Stimulated activated CD4-positive, alpha-beta T cell treated with anti-CD3 and anti-CD28 coated beads, TNF-alpha, amount 100 ng/mL, for 48 hours (primary cell): ENCODE results near the gene HIRA.

Experiments
- DNase-seq, 3 donors: peaks; one replicate each; pipeline ENCODE4 v3.0.0-alpha.2; 2020; ENCODE audit warnings: low read depth in 3 of 3

HIRA gene

GRCh38 chr22:19431649-19432132, at the start of gene HIRA:
Gene HIRA (minus strand): TSS chr22:19431733. CDS start chr22:19431476, 257 bp downstream.
- DNase-seq: peak; percentile 69 to 78 (median 71)

- no peak for DNase-seq
These were observed 49.3 kb upstream of the HIRA start for GRCh38 chr22:19480789-19481188.

- peak in 1 of 3 donors; percentile 7 for DNase-seq
These were observed 48.6 kb upstream of the HIRA start for GRCh38 chr22:19480173-19480568.

GRCh38 chr22:19479355-19480172, 48.0 kb upstream of the HIRA start, which contains the start of gene CDC45:
Gene CDC45 (plus strand): TSS chr22:19479920. CDS start chr22:19479969, 49 bp downstream.
- peak; percentile 86 to 92 (median 88) for DNase-seq

GRCh38 chr22:19478901-19479354, 47.4 kb upstream of the HIRA start, which contains the start of gene UFD1:
Gene UFD1 (minus strand): TSS chr22:19479193. CDS start chr22:19479085, 108 bp downstream.
- DNase-seq: peak; percentile 63 to 70 (median 64)

GRCh38 chr22:19478045-19478900, 46.7 kb upstream of the HIRA start:
- DNase-seq: no peak

- no peak for DNase-seq
These were observed 46.0 kb upstream of the HIRA start for GRCh38 chr22:19477321-19478044.

- no peak for DNase-seq
These were observed 44.5 kb upstream of the HIRA start for GRCh38 chr22:19476023-19476422.

GRCh38 chr22:19473578-19473977, 42.0 kb upstream of the HIRA start:
- DNase-seq: no peak

- no peak for DNase-seq
These were observed 40.7 kb upstream of the HIRA start for GRCh38 chr22:19472233-19472632.

- DNase-seq: no peak
These were observed 40.0 kb upstream of the HIRA start for GRCh38 chr22:19471572-19471971.

- no peak for DNase-seq
These were observed 38.5 kb upstream of the HIRA start for GRCh38 chr22:19470010-19470409.

GRCh38 chr22:19469421-19469820, 37.9 kb upstream of the HIRA start:
- no peak for DNase-seq

GRCh38 chr22:19467912-19468311, 36.4 kb upstream of the HIRA start:
- no peak for DNase-seq

- no peak for DNase-seq
These were observed 35.6 kb upstream of the HIRA start for GRCh38 chr22:19466848-19467752.

GRCh38 chr22:19466126-19466716, 34.7 kb upstream of the HIRA start:
- DNase-seq: no peak

- no peak for DNase-seq
These were observed 33.4 kb upstream of the HIRA start for GRCh38 chr22:19464975-19465374.

- DNase-seq: no peak
These were observed 33.0 kb upstream of the HIRA start for GRCh38 chr22:19464546-19464945.

- DNase-seq: no peak
These were observed 32.2 kb upstream of the HIRA start for GRCh38 chr22:19463491-19464469.
